Endothelial cell of umbilical vein (primary cell): ENCODE results near the gene ARID1B. TPM values are rescaled to one million over a fixed set of nuclear protein-coding genes. Genes with fewer than 3 reads are reported as not detected.

Experiments
- BruUV-seq: library from RNA; stranded (reverse); fragments of 400-500 nt; replicated peaks from 2 replicates; lab custom pipeline; 2021; lab: Mats Ljungman, UMichigan
- CTCF ChIA-PET: fragments of 300-600, 350-600 bp; sonication (Branson Sonifier 250); formaldehyde crosslinking; loops from one replicate; lab custom pipeline; 2021; ENCODE audit warnings: antibody characterized with exemption, inconsistent platforms; lab: Charles Lee
- POLR2A ChIA-PET: fragments of 300-600, 350-600 bp; sonication (Branson Sonifier 250); formaldehyde crosslinking; loops from one replicate; lab custom pipeline; 2021; ENCODE audit warnings: antibody characterized with exemption, inconsistent platforms; lab: Charles Lee
- DNase-seq: peaks from one replicate; pipeline ENCODE4 v3.0.0-alpha.2; 2011; ENCODE audit warnings: low read depth, low spot score
- FAIRE-seq: peaks from 2 replicates; lab custom pipeline; 2011; peaks lifted over from hg19 to GRCh38; lab: Jason Lieb, UNC
- H2AFZ ChIP-seq: 2 replicates; pipeline ENCODE4 v1.6.0; 2012; ENCODE audit warnings: low read depth, low read length, control low read depth, inconsistent platforms
- H3K27ac ChIP-seq: 2 replicates; pipeline ENCODE4 v1.5.1; 2011; ENCODE audit warnings: low read depth, mild to moderate bottlenecking, control low read depth, low read length, moderate library complexity; ENCODE audit not compliant: insufficient read depth
- H3K27me3 ChIP-seq, 2 experiments: 2 replicates each; pipeline versions ENCODE4 v1.6.0 to v1.6.1; 2011; ENCODE audit warnings: low read length in 2 of 2, mixed read lengths in 1 of 2; ENCODE audit not compliant: control insufficient read depth in 2 of 2, insufficient read depth in 2 of 2
- H3K36me3 ChIP-seq, 2 experiments: 2 replicates in 1 of 2; 3 replicates in 1 of 2; pipeline ENCODE4 v1.5.1; 2011; ENCODE audit warnings: low read length in 2 of 2, mild to moderate bottlenecking in 1 of 2, moderate library complexity in 1 of 2; ENCODE audit not compliant: control insufficient read depth in 2 of 2, insufficient read depth in 2 of 2; ENCODE audit errors: extremely low read depth in 1 of 2
- H3K4me1 ChIP-seq: 3 replicates; pipeline ENCODE4 v1.5.1; 2011; ENCODE audit warnings: mild to moderate bottlenecking, low read length; ENCODE audit not compliant: control insufficient read depth, insufficient read depth; ENCODE audit errors: extremely low read depth
- H3K4me2 ChIP-seq: 2 replicates; pipeline ENCODE4 v1.6.1; 2011; ENCODE audit warnings: low read length, control low read depth, mixed read lengths; ENCODE audit not compliant: insufficient read depth
- H3K4me3 ChIP-seq, 3 experiments: fragments of 200-600 bp in 1 of 3; sonication (generic), shearing (Covaris generic) in 1 of 3; replicated peaks in 1 of 3; 2 replicates each; pipeline ENCODE4 v1.5.1; 2011 to 2016; ENCODE audit warnings: control low read depth in 3 of 3, low read length in 3 of 3, mild to moderate bottlenecking in 2 of 3, inconsistent platforms in 1 of 3, low read depth in 1 of 3, moderate library complexity in 1 of 3; ENCODE audit not compliant: insufficient read depth in 1 of 3
- H3K79me2 ChIP-seq: 2 replicates; pipeline ENCODE4 v1.6.0; 2012; ENCODE audit warnings: low read length, inconsistent platforms; ENCODE audit not compliant: control insufficient read depth, insufficient read depth
- H3K9ac ChIP-seq: replicated peaks from 2 replicates; pipeline ENCODE3; 2011; ENCODE audit warnings: low read length, control low read depth; ENCODE audit not compliant: insufficient read depth; ENCODE audit errors: extremely low read depth
- H3K9me1 ChIP-seq: replicated peaks from 3 replicates; pipeline ENCODE4 v1.6.0; 2011; ENCODE audit warnings: mild to moderate bottlenecking, low read length; ENCODE audit not compliant: control insufficient read depth, insufficient read depth; ENCODE audit errors: extremely low read depth
- H3K9me3 ChIP-seq: replicated peaks from 2 replicates; pipeline ENCODE4 v1.5.1; 2012; ENCODE audit warnings: low read length, inconsistent platforms; ENCODE audit not compliant: control insufficient read depth, insufficient read depth
- H4K20me1 ChIP-seq: replicated peaks from 2 replicates; pipeline ENCODE3; 2011; ENCODE audit warnings: mild to moderate bottlenecking, low read length; ENCODE audit not compliant: control insufficient read depth, insufficient read depth; ENCODE audit errors: extremely low read depth
- EZH2 ChIP-seq: IDR thresholded peaks from 2 replicates; pipeline ENCODE4 v1.6.1; 2012; ENCODE audit warnings: borderline replicate concordance, low read depth, mild to moderate bottlenecking, moderate library complexity, low read length, inconsistent platforms; ENCODE audit not compliant: severe bottlenecking
- GATA2 ChIP-seq: IDR thresholded peaks from 2 replicates; pipeline ENCODE4 v1.7.0; 2011; ENCODE audit warnings: low read depth, mild to moderate bottlenecking, moderate library complexity, mixed read lengths, low read length; ENCODE audit not compliant: insufficient read length, insufficient read depth
- JUN ChIP-seq: IDR thresholded peaks from 2 replicates; pipeline ENCODE4 v1.6.1; 2011; ENCODE audit warnings: borderline replicate concordance, low read depth; ENCODE audit not compliant: insufficient read length, insufficient read depth
- MYC ChIP-seq: IDR thresholded peaks from one replicate; pipeline ENCODE4 v1.6.1; 2011; ENCODE audit warnings: mild to moderate bottlenecking, low read depth, low read length
- POLR2A ChIP-seq: IDR thresholded peaks from 2 replicates; pipeline ENCODE4 v1.6.1; 2012; ENCODE audit warnings: low read depth, mild to moderate bottlenecking, control low read depth, low read length
- POLR2AphosphoS5 ChIP-seq: IDR thresholded peaks from 2 replicates; pipeline ENCODE4 v1.6.1; 2012; ENCODE audit warnings: low read depth, mild to moderate bottlenecking, control low read depth, low read length, moderate library complexity; ENCODE audit not compliant: insufficient read depth
- dilution Hi-C: fragments of 300-500 bp; cut with MboI; formaldehyde crosslinking; loops from one replicate; pipeline ENCODE4 v1.15.0; 2019; ENCODE audit warnings: low sequenced_read_pairs; ENCODE audit not compliant: extremely low pct_ligation_motif_present
- intact Hi-C: fragments of 100-400 bp; cut with micrococcal nuclease; formaldehyde crosslinking; loops from one replicate; pipeline ENCODE4 v1.10.0; 2022
- polyA plus RNA-seq, 4 experiments: library from polyadenylated mRNA; depleted of rRNA in 3 of 4; stranded (reverse) in 3 of 4; unstranded in 1 of 4; fragments of >200 nt; gene quantifications; 2 replicates each; pipeline versions ENCODE4 v1.2.1 to v1.2.3, GENCODE V29; 2011 to 2012; ENCODE audit warnings: missing spikeins in 1 of 4
- total RNA-seq: library from RNA; stranded (reverse); gene quantifications from 2 replicates; pipeline ENCODE4 v1.2.3, GENCODE V29; 2021
- TF ChIP-seq, protein P1 (sequence below), 2 donors: IDR thresholded peaks; 1 replicate in 1 of 2; 2 replicates in 1 of 2; pipeline ENCODE4 v1.5.1; 2011; ENCODE audit warnings: low read length in 2 of 2, mild to moderate bottlenecking in 2 of 2, moderate library complexity in 2 of 2, control low read depth in 1 of 2, inconsistent platforms in 1 of 2, low read depth in 1 of 2; ENCODE audit not compliant: insufficient read depth in 1 of 2; ENCODE audit errors: extremely low read depth in 1 of 2
- TF ChIP-seq, protein P2 (sequence below): IDR thresholded peaks from 2 replicates; pipeline ENCODE4 v1.6.1; 2011; ENCODE audit not compliant: insufficient read depth, insufficient read length

Gene ARID1B
- total and polyA plus RNA-seq, 2 donors (not counting 3 experiments of a cell fraction or from before 2014, with no cell fraction given): 21.8 to 89.5 TPM

DNA sequence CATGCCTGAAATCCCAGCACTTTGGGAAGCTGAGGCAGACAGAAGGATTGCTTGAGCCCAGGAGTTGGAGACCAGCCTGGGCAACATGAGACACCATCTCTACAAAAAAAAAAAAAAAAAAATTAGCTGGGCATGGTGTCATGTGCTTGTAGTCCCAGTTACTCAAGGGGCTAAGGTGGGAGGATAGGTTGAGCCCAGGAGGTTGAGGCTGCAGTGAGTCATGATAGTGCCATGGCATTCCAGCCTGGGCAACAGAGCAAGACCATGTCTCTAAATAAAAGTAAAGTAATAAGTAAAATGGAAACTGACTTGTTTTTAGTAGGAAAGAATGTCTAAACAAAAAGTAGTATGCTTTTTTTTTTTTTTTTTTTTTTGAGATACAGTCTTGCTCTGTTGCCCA, 240.7 kb downstream of the ARID1B start:
- Histone ChIP-seq H4K20me1 (peaks cover 3% of the 10 kb centered on the region), H3K36me3 (no peaks in the 10 kb centered on the region), H2AFZ (no peak overlapping the region), H3K9me3 (no peaks in the 10 kb centered on the region), H3K27ac (no peak overlapping the region), H3K9me1 (no peaks in the 10 kb centered on the region), H3K79me2 (peaks cover 45% of the 10 kb centered on the region), H3K9ac (no peak overlapping the region), H3K27me3 (no peaks in the 10 kb centered on the region), H3K4me1 (peaks cover 16% of the 10 kb centered on the region), H3K4me3 (no peak overlapping the region), H3K4me2 (no peak overlapping the region)
- POLR2A ChIA-PET: no interaction called here
- no TSS peak for BruUV-seq
- DNase-seq (no peak), FAIRE-seq (no peak)
- dilution Hi-C loops (no loop called here), intact Hi-C loops (no loop called here)
- CTCF ChIA-PET: interaction anchor here (1.0 kb wide), 1 partner anchor 18 kb away, joined by 4 read pairs; no protein-coding TSS in a partner anchor
- TF ChIP-seq, protein P1, sequence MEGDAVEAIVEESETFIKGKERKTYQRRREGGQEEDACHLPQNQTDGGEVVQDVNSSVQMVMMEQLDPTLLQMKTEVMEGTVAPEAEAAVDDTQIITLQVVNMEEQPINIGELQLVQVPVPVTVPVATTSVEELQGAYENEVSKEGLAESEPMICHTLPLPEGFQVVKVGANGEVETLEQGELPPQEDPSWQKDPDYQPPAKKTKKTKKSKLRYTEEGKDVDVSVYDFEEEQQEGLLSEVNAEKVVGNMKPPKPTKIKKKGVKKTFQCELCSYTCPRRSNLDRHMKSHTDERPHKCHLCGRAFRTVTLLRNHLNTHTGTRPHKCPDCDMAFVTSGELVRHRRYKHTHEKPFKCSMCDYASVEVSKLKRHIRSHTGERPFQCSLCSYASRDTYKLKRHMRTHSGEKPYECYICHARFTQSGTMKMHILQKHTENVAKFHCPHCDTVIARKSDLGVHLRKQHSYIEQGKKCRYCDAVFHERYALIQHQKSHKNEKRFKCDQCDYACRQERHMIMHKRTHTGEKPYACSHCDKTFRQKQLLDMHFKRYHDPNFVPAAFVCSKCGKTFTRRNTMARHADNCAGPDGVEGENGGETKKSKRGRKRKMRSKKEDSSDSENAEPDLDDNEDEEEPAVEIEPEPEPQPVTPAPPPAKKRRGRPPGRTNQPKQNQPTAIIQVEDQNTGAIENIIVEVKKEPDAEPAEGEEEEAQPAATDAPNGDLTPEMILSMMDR (IDR thresholded peaks at IDR 0.05; ENCODE audit: extremely low read depth in 1 of 2, insufficient read depth in 1 of 2, low read depth in 1 of 2, low read length in 2 of 2): no peak
- TF ChIP-seq, protein P2, sequence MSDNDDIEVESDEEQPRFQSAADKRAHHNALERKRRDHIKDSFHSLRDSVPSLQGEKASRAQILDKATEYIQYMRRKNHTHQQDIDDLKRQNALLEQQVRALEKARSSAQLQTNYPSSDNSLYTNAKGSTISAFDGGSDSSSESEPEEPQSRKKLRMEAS: no peak
- no peak for TF ChIP-seq EZH2
- TF ChIP-seq POLR2A: no peak
- TF ChIP-seq JUN: no peak
- TF ChIP-seq GATA2: no peak
- no peak for TF ChIP-seq POLR2AphosphoS5
- TF ChIP-seq MYC: no peak
